HEK293 (cell line): Measurements from ENCODE around the gene MSI2.

Experiments used
- BCL11A ChIP-seq: fragments of 450-650 bp; formaldehyde crosslinking; IDR thresholded peaks from 2 replicates; pipeline ENCODE4 v1.5.1; 2016; ENCODE audit warnings: low read depth, missing biosample characterization, missing genetic modification characterization
- KLF10 ChIP-seq: fragments of 450-650 bp; IDR thresholded peaks from 2 replicates; pipeline ENCODE4 v1.5.1; 2018; ENCODE audit warnings: missing biosample characterization, mild to moderate bottlenecking, missing genetic modification characterization
- SP2 ChIP-seq: fragments of 450-650 bp; formaldehyde crosslinking; IDR thresholded peaks from 2 replicates; pipeline ENCODE4 v1.5.1; 2016; ENCODE audit warnings: missing biosample characterization, missing genetic modification characterization
- SP7 ChIP-seq: fragments of 450-650 bp; formaldehyde crosslinking; IDR thresholded peaks from 2 replicates; pipeline ENCODE4 v1.5.1; 2016; ENCODE audit warnings: missing biosample characterization, missing genetic modification characterization
- ZNF19 ChIP-seq: fragments of 450-650 bp; formaldehyde crosslinking; IDR thresholded peaks from 2 replicates; pipeline ENCODE4; 2016; ENCODE audit warnings: missing biosample characterization, missing genetic modification characterization, low read depth
- ZNF223 ChIP-seq: fragments of 450-650 bp; formaldehyde crosslinking; IDR thresholded peaks from 2 replicates; pipeline ENCODE4 v1.5.1; 2016; ENCODE audit warnings: missing biosample characterization, missing genetic modification characterization
- ZNF366 ChIP-seq: fragments of 450-650 bp; formaldehyde crosslinking; conservative IDR thresholded peaks from 2 replicates; pipeline ENCODE4 v1.5.1; 2016; ENCODE audit warnings: missing biosample characterization, missing genetic modification characterization
- ZNF658 ChIP-seq: fragments of 450-650 bp; formaldehyde crosslinking; IDR thresholded peaks from 2 replicates; pipeline ENCODE4; 2016; ENCODE audit warnings: missing biosample characterization, missing genetic modification characterization
- TF ChIP-seq, protein P1 (sequence below): fragments of 450-650 bp; formaldehyde crosslinking; IDR thresholded peaks from 2 replicates; pipeline ENCODE4 v1.5.1; 2016; ENCODE audit warnings: missing biosample characterization, missing genetic modification characterization

DNA sequence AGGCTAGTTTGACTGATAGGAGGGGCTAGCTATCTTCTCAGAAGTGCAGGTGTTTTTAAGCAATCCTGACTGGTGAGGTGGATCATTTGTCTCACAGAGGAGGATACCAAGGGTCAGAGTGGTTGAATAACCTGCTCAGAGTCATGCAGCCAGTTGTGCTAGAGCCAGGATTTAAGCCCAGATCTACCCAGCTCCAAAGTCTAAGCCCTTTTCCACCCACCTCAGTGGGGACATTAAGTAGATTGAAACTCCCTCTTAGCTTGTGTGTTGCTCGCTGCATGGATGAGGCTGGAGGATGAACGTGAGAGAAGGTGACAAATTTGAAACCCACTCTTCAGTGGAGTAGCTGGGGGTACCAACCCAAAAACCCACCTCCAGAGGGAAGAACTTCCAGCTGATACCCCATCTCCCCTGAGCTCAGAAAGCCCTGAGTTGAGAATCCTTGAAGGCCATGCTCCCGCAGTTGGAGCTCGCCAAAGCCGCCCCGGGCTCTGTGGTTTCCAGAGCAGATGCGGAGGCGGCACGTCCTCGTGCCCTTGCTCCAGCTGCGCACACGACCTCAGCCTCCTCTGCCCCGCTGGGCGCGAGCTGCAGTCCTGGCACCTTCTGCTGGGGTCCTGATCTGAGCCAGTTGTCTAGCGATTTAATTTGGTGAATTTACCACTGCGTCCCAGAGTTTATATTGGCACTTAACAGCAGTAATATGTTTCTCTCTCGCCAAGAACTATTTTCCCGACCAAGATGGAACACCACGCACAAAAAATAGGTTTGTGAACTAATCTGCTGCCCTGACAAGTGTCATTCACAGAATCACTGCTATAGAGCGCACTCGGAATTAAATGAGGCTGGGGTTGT, 329.2 kb downstream of the MSI2 start:
- TF ChIP-seq, protein P1, sequence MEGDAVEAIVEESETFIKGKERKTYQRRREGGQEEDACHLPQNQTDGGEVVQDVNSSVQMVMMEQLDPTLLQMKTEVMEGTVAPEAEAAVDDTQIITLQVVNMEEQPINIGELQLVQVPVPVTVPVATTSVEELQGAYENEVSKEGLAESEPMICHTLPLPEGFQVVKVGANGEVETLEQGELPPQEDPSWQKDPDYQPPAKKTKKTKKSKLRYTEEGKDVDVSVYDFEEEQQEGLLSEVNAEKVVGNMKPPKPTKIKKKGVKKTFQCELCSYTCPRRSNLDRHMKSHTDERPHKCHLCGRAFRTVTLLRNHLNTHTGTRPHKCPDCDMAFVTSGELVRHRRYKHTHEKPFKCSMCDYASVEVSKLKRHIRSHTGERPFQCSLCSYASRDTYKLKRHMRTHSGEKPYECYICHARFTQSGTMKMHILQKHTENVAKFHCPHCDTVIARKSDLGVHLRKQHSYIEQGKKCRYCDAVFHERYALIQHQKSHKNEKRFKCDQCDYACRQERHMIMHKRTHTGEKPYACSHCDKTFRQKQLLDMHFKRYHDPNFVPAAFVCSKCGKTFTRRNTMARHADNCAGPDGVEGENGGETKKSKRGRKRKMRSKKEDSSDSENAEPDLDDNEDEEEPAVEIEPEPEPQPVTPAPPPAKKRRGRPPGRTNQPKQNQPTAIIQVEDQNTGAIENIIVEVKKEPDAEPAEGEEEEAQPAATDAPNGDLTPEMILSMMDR, result no peak
- TF ChIP-seq ZNF366 (tag by site-specific recombination) (no peak), KLF10 (no peak), SP7 (tag by site-specific recombination) (no peak), BCL11A (tag by site-specific recombination) (no peak), ZNF658 (tag by site-specific recombination) (no peak), ZNF223 (tag by site-specific recombination) (no peak), SP2 (tag by site-specific recombination) (no peak), ZNF19 (tag by site-specific recombination) (no peak)
